IPS-18a (cell line): ENCODE results near the gene LDLRAD4.

ENCODE experiments used
- H3K27ac ChIP-seq: one replicate; pipeline ENCODE4 v1.5.1; 2013; ENCODE audit warnings: low read length
- H3K27me3 ChIP-seq: one replicate; pipeline ENCODE4 v1.6.1; 2013; ENCODE audit warnings: mild to moderate bottlenecking, low read length; ENCODE audit not compliant: control insufficient read depth, insufficient read depth
- H3K36me3 ChIP-seq: one replicate; pipeline ENCODE4 v1.6.1; 2013; ENCODE audit warnings: low read depth, low read length; ENCODE audit not compliant: control insufficient read depth
- H3K4me1 ChIP-seq: one replicate; pipeline ENCODE4 v1.6.1; 2013; ENCODE audit warnings: low read depth, low read length; ENCODE audit not compliant: control insufficient read depth
- H3K4me3 ChIP-seq: one replicate; pipeline ENCODE4 v1.5.1; 2013; ENCODE audit warnings: low read length
- H3K9ac ChIP-seq: one replicate; pipeline ENCODE4 v1.6.1; 2013; ENCODE audit warnings: mild to moderate bottlenecking, low read length, moderate library complexity
- H3K9me3 ChIP-seq: one replicate; pipeline ENCODE4 v1.6.1; 2013; ENCODE audit warnings: low read depth, low read length; ENCODE audit not compliant: control insufficient read depth

Gene LDLRAD4

DNA sequence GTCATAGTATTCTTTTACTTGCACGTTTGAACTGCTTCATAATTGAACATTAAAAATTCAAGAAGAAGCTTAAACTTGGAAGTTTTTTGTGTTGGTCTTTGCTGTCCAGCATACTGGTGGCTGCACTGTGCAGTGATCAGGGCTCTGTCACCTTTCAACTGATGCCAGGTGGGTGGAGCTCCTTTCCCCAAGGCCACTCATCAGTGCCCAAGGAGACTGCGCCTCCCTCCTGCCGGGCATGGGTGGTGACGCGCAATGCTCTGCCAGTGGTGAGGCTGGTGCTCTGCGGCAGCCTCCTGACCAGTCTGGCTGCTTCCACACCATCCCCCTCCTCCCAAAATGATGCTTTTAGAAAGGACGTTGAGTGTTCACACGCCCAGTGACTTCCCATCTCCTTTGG, 16.0 kb upstream of the LDLRAD4 start:
- H3K27me3 ChIP-seq: no peaks in the 10 kb centered on the region
- peaks cover 10% of the 10 kb centered on the region for H3K9me3 ChIP-seq
- no peaks in the 10 kb centered on the region for H3K4me1 ChIP-seq
- no peak overlapping the region for H3K9ac ChIP-seq
- H3K4me3 ChIP-seq: no peak overlapping the region
- no peak overlapping the region for H3K27ac ChIP-seq
- no peaks in the 10 kb centered on the region for H3K36me3 ChIP-seq

DNA sequence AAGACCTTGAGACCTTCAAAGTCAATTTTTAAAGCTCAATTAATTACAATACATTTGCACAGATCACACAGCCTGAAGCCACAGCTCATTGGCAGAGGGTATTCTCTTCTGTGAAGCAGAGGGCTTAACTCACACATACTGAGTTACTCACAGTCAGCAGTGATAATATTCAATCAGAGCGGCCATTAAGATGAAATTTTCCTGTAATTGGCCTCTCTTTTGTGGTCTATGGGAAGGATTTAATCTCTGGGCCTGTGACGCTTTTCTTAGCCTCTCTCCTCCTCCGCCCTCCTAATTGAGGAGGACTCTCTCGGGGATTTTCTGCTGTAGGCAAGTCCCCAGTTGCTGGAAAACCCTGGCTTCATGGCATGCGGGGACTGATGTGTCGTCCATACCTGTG, 12.3 kb upstream of the LDLRAD4 start:
- Histone ChIP-seq H3K27ac (no peak overlapping the region), H3K4me3 (no peak overlapping the region), H3K4me1 (no peaks in the 10 kb centered on the region), H3K36me3 (no peaks in the 10 kb centered on the region), H3K9me3 (no peaks in the 10 kb centered on the region), H3K27me3 (no peaks in the 10 kb centered on the region), H3K9ac (no peak overlapping the region)

- no peak overlapping the region for H3K27ac ChIP-seq
- no peaks in the 10 kb centered on the region for H3K36me3 ChIP-seq
- H3K9ac ChIP-seq: no peak overlapping the region
- H3K27me3 ChIP-seq: no peaks in the 10 kb centered on the region
- no peaks in the 10 kb centered on the region for H3K9me3 ChIP-seq
- H3K4me3 ChIP-seq: no peak overlapping the region
- H3K4me1 ChIP-seq: no peaks in the 10 kb centered on the region
Observed at GRCh38 chr18:13207294-13207693, 11.3 kb upstream of the LDLRAD4 start.

DNA sequence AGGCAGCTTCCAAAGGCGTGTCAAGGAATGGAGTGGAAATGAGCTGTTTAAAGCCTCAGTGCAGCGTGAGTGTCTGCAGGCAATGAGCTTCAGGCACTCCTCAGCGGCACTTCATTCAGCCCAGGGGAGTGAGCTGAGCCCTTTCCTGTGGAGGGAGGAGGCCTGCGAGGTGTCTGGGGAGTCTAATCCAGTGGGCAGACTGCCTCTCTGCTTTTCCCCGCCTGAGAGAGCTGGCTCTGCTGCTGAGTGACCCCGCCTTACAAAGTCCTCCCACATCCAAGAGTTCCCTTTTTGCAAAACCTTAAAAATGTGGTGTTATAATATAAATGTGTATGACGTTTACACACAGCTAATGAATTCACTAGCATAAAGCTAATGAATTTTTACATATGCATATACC, 7.0 kb upstream of the LDLRAD4 start:
- H3K4me1 ChIP-seq: no peaks in the 10 kb centered on the region
- peaks cover 17% of the 10 kb centered on the region for H3K27me3 ChIP-seq
- H3K27ac ChIP-seq: no peak overlapping the region

DNA sequence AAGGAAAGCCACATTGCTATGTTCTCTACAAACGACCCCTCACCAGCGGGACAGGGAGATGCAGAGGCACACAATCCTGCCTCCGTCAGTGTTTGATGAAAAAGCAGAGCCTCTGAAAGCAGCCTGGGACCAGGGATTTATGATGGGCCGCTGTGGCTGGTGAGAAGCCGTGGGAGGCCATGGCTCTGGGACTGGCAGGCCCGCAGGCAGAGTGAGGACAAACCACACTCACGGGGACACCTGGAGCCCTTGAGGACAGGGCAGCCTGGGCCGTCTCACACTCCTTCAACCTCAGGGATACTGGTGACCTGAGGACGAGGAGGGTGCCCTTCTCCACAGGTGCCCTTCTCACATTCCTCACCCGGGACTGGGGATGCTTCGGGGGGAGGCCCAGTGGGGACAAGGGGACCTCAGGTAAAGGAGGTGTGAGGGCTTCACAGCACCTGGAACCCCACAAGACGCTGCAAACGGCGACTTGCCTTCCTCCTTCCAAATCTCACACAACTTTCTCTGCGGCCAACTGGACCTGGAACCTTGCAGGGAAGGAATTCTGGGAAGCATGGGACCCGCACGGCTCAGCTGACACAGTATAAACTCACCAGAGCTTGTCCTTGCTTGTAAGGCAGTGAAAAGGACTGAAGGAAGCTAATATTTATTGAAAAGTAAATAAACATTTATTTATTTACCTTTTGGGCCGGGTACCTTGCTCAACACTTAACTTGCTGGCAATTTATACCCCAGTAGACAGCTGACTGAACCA, 5.3 kb upstream of the LDLRAD4 start:
- Histone ChIP-seq H3K9ac (no peak overlapping the region), H3K27me3 (peaks cover 25% of the 10 kb centered on the region), H3K27ac (no peak overlapping the region), H3K36me3 (no peaks in the 10 kb centered on the region), H3K4me1 (no peaks in the 10 kb centered on the region), H3K4me3 (no peak overlapping the region), H3K9me3 (no peaks in the 10 kb centered on the region)

More for the DNA sequence above, 7.0 kb upstream of the LDLRAD4 start:
- Histone ChIP-seq H3K36me3 (no peaks in the 10 kb centered on the region), H3K4me3 (no peak overlapping the region), H3K9me3 (no peaks in the 10 kb centered on the region), H3K9ac (no peak overlapping the region)

GRCh38 chr18:13214609-13215008, 4.0 kb upstream of the LDLRAD4 start:
- Histone ChIP-seq H3K9me3 (no peaks in the 10 kb centered on the region), H3K27me3 (peaks cover 39% of the 10 kb centered on the region), H3K4me3 (no peak overlapping the region), H3K4me1 (no peaks in the 10 kb centered on the region), H3K36me3 (no peaks in the 10 kb centered on the region), H3K9ac (no peak overlapping the region), H3K27ac (no peak overlapping the region)

GRCh38 chr18:13216092-13216582, 2.4 kb upstream of the LDLRAD4 start:
- Histone ChIP-seq H3K27ac (no peak overlapping the region), H3K9ac (no peak overlapping the region), H3K36me3 (no peaks in the 10 kb centered on the region), H3K27me3 (peaks cover 55% of the 10 kb centered on the region), H3K4me3 (no peak overlapping the region), H3K9me3 (no peaks in the 10 kb centered on the region), H3K4me1 (no peaks in the 10 kb centered on the region)

DNA sequence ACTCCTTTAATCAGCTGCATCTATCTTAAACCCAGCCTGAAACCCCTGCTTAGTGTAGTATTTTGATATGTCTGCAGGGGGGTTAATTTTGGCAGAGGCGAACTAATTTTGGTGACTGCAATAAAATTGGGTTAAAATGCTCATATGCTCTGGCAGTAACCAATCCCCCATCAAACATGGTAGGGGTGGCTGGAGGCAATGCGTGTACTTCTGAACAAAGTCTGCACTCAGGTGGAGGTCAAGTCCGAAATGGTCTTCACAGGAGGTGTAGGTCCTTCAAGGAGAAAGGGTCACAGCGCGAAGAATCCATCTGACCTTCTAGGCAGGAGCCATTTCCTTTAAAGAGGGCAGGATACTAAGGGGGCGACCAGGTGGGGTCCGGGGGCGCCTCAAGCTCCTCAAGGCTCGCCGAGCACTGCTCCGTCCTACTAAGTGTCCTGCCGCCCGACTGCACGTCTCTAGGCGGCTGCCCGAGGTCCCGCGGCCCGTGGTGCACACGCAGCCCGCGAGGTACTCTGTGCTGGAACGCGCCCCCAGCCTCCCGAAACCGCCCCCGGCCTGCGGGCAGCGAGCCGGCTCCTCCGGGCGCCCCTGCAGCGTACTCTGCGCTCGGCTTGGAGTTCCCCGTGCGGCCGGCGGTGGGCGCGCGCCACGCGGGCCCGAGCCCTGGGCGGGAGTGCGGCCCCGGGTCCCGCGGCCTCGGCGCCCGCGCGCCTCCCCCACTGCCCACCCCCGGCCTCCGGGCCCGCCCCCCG, 1.7 kb upstream of the LDLRAD4 start:
- Histone ChIP-seq H3K27me3 (peaks cover 58% of the 10 kb centered on the region), H3K27ac (no peak overlapping the region)

GRCh38 chr18:13217466-13217961, 1.0 kb upstream of the LDLRAD4 start:
- Histone ChIP-seq H3K36me3 (no peaks in the 10 kb centered on the region), H3K4me3 (peak overlapping the region; percentile 51), H3K27ac (no peak overlapping the region), H3K9ac (no peak overlapping the region), H3K4me1 (peaks cover 9% of the 10 kb centered on the region), H3K9me3 (no peaks in the 10 kb centered on the region), H3K27me3 (peaks cover 58% of the 10 kb centered on the region)

More for the DNA sequence above, 1.7 kb upstream of the LDLRAD4 start:
- peak overlapping the region; percentile 54 for H3K4me3 ChIP-seq
- peaks cover 3% of the 10 kb centered on the region for H3K4me1 ChIP-seq
- no peaks in the 10 kb centered on the region for H3K9me3 ChIP-seq
- no peak overlapping the region for H3K9ac ChIP-seq
- H3K36me3 ChIP-seq: no peaks in the 10 kb centered on the region

DNA sequence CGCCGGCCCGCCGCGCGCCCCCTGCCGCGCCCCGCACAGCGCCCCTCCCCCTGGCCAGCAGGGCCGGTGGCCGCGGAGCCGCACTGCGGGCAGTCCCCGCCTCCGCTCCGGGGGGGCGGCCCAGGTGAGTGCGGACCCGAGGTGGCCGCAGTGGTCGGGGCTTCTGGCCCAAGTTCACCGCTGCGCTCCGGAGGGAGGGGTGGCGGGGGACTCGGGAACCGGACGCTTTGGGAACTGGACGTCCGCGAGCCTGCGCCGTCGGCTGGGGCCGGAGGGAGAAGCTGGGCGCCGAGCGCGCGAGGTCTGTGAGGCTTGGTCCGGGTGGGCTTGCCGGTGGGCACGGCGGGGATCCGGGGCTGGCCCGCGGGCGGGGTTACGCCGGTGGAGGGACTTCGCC, 591 bp upstream of the LDLRAD4 start:
- H3K27ac ChIP-seq: no peak overlapping the region

DNA sequence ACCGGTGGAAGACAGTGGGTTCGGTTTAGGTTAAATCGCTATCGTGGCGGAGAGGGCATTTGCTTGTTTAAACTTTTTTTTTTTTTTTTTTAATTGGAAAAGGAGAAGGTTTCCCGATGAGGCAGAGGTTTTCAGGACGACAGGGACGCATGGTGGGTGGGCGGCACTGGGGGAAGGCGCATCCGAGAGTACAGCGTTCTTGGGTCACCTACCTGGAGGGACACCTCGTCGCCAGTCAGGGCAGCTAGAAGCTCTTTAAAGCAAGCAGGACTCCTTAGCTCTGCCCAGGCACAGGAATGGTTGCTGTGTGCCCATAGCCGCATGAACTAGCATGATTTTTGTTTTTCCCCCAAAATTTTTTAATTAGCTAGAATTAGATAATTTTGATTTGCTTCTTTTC, 437 bp downstream of the LDLRAD4 start:
- no peak overlapping the region for H3K27ac ChIP-seq
- peak overlapping the region; percentile 65 for H3K4me3 ChIP-seq
- peaks cover 15% of the 10 kb centered on the region for H3K4me1 ChIP-seq
- H3K27me3 ChIP-seq: peaks cover 56% of the 10 kb centered on the region
- H3K9ac ChIP-seq: no peak overlapping the region
- no peaks in the 10 kb centered on the region for H3K36me3 ChIP-seq
- H3K9me3 ChIP-seq: no peaks in the 10 kb centered on the region

More for the DNA sequence above, 591 bp upstream of the LDLRAD4 start:
- Histone ChIP-seq H3K9me3 (no peaks in the 10 kb centered on the region), H3K4me3 (peak overlapping the region; percentile 65), H3K27me3 (peaks cover 58% of the 10 kb centered on the region), H3K4me1 (peaks cover 13% of the 10 kb centered on the region), H3K9ac (no peak overlapping the region), H3K36me3 (no peaks in the 10 kb centered on the region)
